Daoy (cell line): ENCODE data around the gene MAGI3. TPM values are rescaled to one million over a fixed set of nuclear protein-coding genes. Genes with fewer than 3 reads are reported as not detected.
"Not testable (repeated sequence)": the region's sequence is repeated elsewhere in the genome, so short reads cannot be mapped to it uniquely, and the experiment has no call there.

Source experiments
- DNase-seq: peaks from one replicate; pipeline ENCODE4 v3.0.0-alpha.2; 2015; ENCODE audit warnings: low read depth
- total RNA-seq: library from RNA; depleted of rRNA; stranded (reverse); fragments of >200 nt; shearing (Covaris generic); gene quantifications from 2 replicates; pipeline ENCODE4 v1.2.3, GENCODE V29; 2014

MAGI3 gene
- total RNA-seq, 1 experiment from 2014 or later = 12.6 TPM

- peak; percentile 87 for DNase-seq
These were observed 6.3 kb downstream of the MAGI3 start for GRCh38 chr1:113396585-113396984.

- no peak for DNase-seq
These were observed 8.8 kb downstream of the MAGI3 start for GRCh38 chr1:113399062-113399583.

DNA sequence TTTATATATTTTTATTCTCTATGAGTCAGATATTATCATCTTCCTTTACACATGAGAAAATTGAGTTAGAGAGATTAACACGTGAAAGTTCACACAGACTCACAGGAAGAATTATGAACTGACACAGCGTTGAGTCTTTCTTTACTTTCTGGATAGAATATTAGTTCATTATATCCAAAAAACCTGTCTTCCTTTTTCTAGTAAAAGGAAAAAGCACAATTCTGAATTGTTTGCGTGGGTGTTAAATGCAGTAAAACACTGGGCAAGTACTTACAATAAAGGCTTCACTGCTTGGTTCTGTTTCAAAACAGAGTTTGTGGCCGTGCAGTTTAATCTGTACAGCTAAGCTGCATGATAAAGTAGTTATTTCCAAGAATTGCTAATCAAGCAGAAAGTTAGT, 10.8 kb downstream of the MAGI3 start:
- no peak for DNase-seq

DNA sequence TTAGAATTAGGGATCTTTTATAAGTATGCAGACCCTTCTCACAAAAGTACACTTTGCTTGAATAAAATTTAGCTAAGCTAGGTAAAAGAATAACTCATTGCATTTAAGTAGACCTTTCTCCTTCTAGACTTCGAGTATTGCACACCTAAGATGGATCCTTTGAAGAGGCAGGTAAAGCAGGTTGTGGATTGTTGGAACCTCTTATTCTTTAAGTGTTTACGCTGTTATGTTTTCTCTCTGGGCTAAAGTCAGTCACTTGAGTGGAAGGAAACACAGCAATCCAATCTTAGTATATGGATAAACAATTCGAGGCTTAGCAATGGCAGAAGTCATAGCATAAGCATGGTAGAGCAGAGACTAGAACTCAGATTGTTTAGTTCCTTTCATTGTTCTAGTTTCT, 11.4 kb downstream of the MAGI3 start:
- DNase-seq = no peak

- DNase-seq = no peak
These were observed 12.8 kb downstream of the MAGI3 start for GRCh38 chr1:113403065-113403464.

- no peak for DNase-seq
These were observed 15.3 kb downstream of the MAGI3 start for GRCh38 chr1:113405573-113405972.

DNA sequence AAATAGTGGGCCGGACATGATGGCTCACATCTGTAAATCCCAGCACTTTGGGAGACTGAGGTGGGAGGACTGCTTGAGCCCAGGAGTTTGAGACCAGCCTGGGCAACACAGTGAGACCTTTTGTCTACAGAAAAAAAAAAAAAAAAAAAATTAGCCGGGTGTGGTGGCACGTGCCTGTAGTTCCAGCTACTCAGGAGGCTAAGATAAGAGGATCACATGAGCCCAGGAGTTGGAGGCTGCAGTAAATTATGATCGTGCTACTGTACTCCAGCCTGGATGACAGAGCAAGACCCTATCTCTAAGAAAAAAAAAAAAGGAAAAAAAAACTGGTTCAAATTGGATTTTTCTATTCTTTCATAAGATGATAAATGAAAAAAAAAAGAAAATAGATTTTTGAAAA, 15.8 kb downstream of the MAGI3 start:
- not testable (repeated sequence) for DNase-seq

DNA sequence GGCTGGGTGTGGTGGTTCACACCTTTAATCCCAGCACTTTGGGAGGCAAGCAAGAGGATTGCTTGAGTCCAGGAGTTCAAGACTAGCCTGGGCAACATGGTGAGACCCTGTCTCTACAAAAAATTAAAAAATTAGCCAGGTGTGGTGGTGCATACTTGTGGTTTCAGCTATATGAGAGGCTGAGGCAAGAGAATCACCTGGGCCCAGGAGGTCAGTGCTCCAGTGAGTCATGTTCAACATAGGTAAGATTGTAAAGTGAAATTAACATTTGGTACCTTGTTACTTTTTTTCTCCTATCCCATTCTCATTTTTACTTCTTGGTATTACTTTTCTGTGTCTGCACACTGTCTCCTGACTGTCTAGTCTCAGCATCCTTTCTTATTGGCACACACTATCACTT, 19.0 kb downstream of the MAGI3 start:
- DNase-seq = no peak

DNA sequence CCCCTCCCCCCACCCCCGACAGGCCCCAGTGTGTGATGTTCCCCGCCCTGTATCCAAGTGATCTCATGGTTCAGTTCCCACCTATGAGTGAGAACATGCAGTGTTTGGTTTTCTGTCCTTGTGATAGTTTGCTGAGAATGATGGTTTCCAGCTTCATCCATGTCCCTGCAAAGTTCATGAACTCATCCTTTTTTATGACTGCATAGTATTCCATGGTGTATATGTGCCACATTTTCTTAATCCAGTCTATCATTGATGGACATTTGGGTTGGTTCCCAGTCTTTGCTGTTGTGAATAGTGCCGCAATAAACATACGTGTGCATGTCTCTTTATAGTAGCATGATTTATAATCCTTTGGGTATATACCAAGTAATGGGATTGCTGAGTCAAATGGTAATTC, 21.7 kb downstream of the MAGI3 start:
- DNase-seq = not testable (repeated sequence)

DNA sequence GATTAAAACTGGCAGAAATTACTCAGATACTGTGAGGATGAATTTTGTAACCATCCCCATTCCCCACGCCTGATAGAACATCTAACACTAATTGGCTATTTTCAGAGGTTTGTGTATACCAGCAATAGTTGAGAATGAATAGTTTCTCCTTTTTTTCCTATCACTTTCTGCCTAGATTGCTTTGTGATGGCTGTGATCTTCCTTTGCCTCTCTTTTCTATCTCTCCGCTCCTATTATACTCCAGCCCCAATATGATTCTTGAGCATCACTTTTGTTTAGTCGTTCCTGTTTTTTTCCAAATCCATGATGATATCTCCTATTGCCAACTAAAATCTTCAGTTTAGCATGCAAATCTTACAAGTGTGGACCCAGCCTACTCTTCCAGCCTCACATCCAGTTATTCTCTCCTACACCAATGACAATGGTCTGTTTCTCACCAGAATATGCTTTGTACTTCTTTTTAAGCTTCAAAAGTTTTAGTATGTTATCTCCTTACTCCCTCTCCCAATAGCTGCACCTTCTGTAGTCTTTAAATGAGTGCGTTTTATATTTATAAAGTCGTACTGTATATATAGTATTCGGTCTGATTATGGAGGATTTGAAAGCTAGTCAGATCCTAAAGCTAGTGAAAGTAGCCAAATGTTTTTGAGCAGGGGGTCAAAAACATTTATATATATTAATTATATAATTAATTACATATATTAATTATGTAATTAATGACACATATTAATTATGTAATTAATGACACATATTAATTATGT, 25.2 kb downstream of the MAGI3 start:
- DNase-seq = no peak

DNA sequence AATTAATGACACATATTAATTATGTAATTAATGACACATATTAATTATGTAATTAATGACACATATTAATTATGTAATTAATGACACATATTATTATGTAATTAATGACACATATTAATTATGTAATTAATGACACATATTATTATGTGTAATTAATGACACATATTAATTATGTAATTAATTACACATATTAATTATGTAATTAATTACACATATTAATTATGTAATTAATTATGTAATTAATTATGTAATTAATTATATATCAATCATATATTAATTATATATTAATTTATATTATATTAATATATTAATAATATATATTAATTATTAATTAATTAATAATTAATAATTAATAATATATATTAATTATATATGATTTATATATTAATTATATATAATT, 25.8 kb downstream of the MAGI3 start:
- DNase-seq = not testable (repeated sequence)

DNA sequence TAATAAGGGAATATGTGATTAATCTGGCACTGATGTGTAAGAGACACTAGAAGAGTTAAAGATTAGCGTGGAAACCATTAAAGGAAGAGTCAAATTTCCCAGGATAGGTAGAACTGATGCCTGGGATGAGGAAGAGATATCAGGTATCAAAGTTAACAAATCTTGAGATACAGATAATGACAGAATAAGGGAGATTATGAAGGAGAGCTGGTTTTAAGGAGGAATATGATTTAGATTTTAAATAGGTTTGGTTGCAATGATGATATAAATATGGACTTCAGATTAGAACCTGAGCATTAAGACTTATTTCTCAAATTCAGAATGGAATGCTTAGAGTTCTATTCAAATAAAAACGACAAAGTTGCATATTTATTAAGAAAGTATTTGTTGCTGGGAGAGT, 26.2 kb downstream of the MAGI3 start:
- DNase-seq = no peak

GRCh38 chr1:113422315-113423068, 32.2 kb downstream of the MAGI3 start:
- DNase-seq = no peak

DNA sequence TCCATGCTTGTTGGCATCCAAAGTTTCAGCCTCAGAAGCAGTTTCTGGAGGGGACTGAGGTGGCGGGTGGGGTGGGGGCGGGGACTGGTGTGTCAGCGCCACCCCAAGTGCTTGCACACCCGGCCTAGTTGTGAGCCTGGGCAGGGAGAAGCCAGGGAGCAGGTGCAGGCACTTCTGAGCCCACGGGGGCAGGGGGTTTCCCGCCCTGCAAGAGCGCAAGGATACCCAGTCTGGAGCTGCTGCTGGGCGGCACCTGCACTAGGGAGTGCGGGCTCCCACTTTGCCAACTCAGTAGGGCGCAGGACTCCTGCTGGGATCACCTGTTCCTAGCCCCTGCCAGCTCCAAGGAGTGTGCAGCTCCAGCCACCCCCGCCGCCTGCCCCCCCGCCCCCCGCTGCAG, 33.5 kb downstream of the MAGI3 start:
- no peak for DNase-seq

- DNase-seq = peak; percentile 27
These were observed 39.3 kb downstream of the MAGI3 start for GRCh38 chr1:113429461-113430153.

GRCh38 chr1:113433184-113433583, 42.9 kb downstream of the MAGI3 start:
- DNase-seq = no peak

- no peak for DNase-seq
These were observed 44.0 kb downstream of the MAGI3 start for GRCh38 chr1:113434081-113434873.

DNA sequence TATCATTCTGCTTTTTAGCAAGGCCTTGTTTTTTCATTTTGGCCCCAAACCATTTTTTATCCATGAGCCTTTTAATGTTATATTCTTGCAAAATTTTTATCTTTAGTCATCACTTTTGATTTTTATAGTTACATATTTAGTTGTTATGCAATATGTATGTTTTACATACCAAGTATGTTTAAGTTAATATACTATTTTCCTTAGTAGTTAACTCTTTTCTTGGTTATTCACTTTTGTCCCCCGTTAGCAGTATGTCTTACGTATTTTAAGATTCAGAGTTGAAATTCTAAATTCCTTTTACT, 44.5 kb downstream of the MAGI3 start:
- DNase-seq = no peak

GRCh38 chr1:113437554-113438341, 47.4 kb downstream of the MAGI3 start:
- no peak for DNase-seq

GRCh38 chr1:113438505-113439276, 48.4 kb downstream of the MAGI3 start:
- DNase-seq = peak; percentile 25
